SU-DHL-6 (cell line): Measurements from ENCODE around the gene TLR8.

Experiments
- H2AFZ ChIP-seq: fragments of 200-600 bp; sonication (generic); 2 replicates; pipeline ENCODE4 v1.6.1; 2014; ENCODE audit warnings: low read depth, mild to moderate bottlenecking, moderate library complexity, mixed read lengths, antibody characterized with exemption, low read length; ENCODE audit not compliant: severe bottlenecking
- H3F3A ChIP-seq: fragments of 200-600 bp; shearing (Covaris generic); 2 replicates; pipeline ENCODE4 v1.6.0; 2016; ENCODE audit warnings: antibody characterized with exemption, mild to moderate bottlenecking; ENCODE audit not compliant: insufficient read depth
- H3K27ac ChIP-seq: fragments of 200-600 bp; sonication (generic); 2 replicates; pipeline ENCODE4 v1.5.1; 2016; ENCODE audit warnings: low read depth, mild to moderate bottlenecking, low read length, moderate library complexity, mixed read lengths
- H3K27me3 ChIP-seq: fragments of 200-600 bp; sonication (generic), shearing (Covaris generic); 2 replicates; pipeline ENCODE4 v1.6.0; 2014; ENCODE audit warnings: mild to moderate bottlenecking, low read length
- H3K36me3 ChIP-seq: fragments of 200-600 bp; sonication (generic); 2 replicates; pipeline ENCODE4 v1.6.1; 2014; ENCODE audit warnings: mild to moderate bottlenecking, low read length, mixed read lengths
- H3K4me2 ChIP-seq: fragments of 300-600, 200-600 bp; shearing (Covaris generic), sonication (generic); 2 replicates; pipeline ENCODE4 v1.6.0; 2014; ENCODE audit warnings: low read length, low read depth, mild to moderate bottlenecking; ENCODE audit not compliant: poor library complexity, severe bottlenecking
- H3K4me3 ChIP-seq: fragments of 200-600 bp; sonication (generic); 2 replicates; pipeline ENCODE4 v1.5.1; 2014; ENCODE audit warnings: antibody characterized with exemption, low read length, mild to moderate bottlenecking, mixed read lengths; ENCODE audit not compliant: insufficient read depth, poor library complexity, severe bottlenecking
- H3K79me2 ChIP-seq: fragments of 200-600 bp; sonication (generic); 2 replicates; pipeline ENCODE4 v1.6.1; 2014; ENCODE audit warnings: mild to moderate bottlenecking, low read length, moderate library complexity; ENCODE audit not compliant: insufficient read depth
- H3K9ac ChIP-seq: fragments of 200-600 bp; sonication (generic); 2 replicates; pipeline ENCODE4 v1.7.0; 2014; ENCODE audit warnings: mild to moderate bottlenecking, low read length
- H3K9me2 ChIP-seq: fragments of 200-600 bp; sonication (generic); replicated peaks from 2 replicates; pipeline ENCODE4 v1.6.1; 2014; ENCODE audit warnings: low read length; ENCODE audit not compliant: insufficient read depth
- H3K9me3 ChIP-seq: fragments of 200-600 bp; sonication (generic); 2 replicates; pipeline ENCODE4 v1.6.1; 2014; ENCODE audit warnings: low read length, mixed read lengths; ENCODE audit not compliant: insufficient read depth
- H4K20me1 ChIP-seq: fragments of 200-600 bp; sonication (generic); 2 replicates; pipeline ENCODE4 v1.6.1; 2014; ENCODE audit warnings: low read depth, mild to moderate bottlenecking, antibody characterized with exemption, low read length, moderate library complexity, mixed read lengths
- CTCF ChIP-seq: fragments of 200-600 bp; sonication (generic); IDR thresholded peaks from one replicate; pipeline ENCODE4 v1.5.1; 2017; ENCODE audit warnings: antibody characterized with exemption, mild to moderate bottlenecking, low read length, moderate library complexity; ENCODE audit not compliant: insufficient read depth, poor library complexity, severe bottlenecking
- EZH2phosphoT487 ChIP-seq: fragments of 200-600 bp; sonication (generic), shearing (Covaris generic); conservative IDR thresholded peaks from 2 replicates; pipeline ENCODE4 v1.6.1; 2018; ENCODE audit warnings: mild to moderate bottlenecking, antibody characterized with exemption, low read length, moderate library complexity, mixed read lengths

TLR8 gene

GRCh38 chrX:12881914-12882313 lies 24.5 kb upstream of the TLR8 start:
- Histone ChIP-seq H3K27ac (no peak overlapping the region), H3K36me3 (no peaks in the 10 kb centered on the region), H3K9ac (no peak overlapping the region), H3K4me2 (no peak overlapping the region), H4K20me1 (no peaks in the 10 kb centered on the region), H3K9me2 (no peaks in the 10 kb centered on the region), H3F3A (no peaks in the 10 kb centered on the region), H3K9me3 (no peaks in the 10 kb centered on the region), H3K79me2 (no peaks in the 10 kb centered on the region), H2AFZ (no peak overlapping the region), H3K4me3 (no peak overlapping the region), H3K27me3 (no peaks in the 10 kb centered on the region)
- TF ChIP-seq CTCF (no peak), EZH2phosphoT487 (no peak)

- Histone ChIP-seq H3K36me3 (no peaks in the 10 kb centered on the region), H3K79me2 (no peaks in the 10 kb centered on the region), H3K27ac (no peak overlapping the region), H2AFZ (no peak overlapping the region), H3K9ac (no peak overlapping the region), H3K4me3 (no peak overlapping the region), H3K9me3 (no peaks in the 10 kb centered on the region), H3K27me3 (no peaks in the 10 kb centered on the region), H4K20me1 (no peaks in the 10 kb centered on the region), H3F3A (peaks cover under 1% of the 10 kb centered on the region; the same call in 1 of the 2 replicates), H3K4me2 (no peak overlapping the region), H3K9me2 (no peaks in the 10 kb centered on the region)
- TF ChIP-seq EZH2phosphoT487 = no peak
Observed at GRCh38 chrX:12885508-12885907, 20.9 kb upstream of the TLR8 start.

- H3K9me2 ChIP-seq = no peaks in the 10 kb centered on the region
- H3K27me3 ChIP-seq = no peaks in the 10 kb centered on the region
- no peaks in the 10 kb centered on the region for H4K20me1 ChIP-seq
- H3K27ac ChIP-seq = no peak overlapping the region
- H3K36me3 ChIP-seq = no peaks in the 10 kb centered on the region
- H3K9ac ChIP-seq = no peak overlapping the region
- no peaks in the 10 kb centered on the region for H3K79me2 ChIP-seq
- H3K4me2 ChIP-seq = no peak overlapping the region
- H3F3A ChIP-seq = peaks cover 3% of the 10 kb centered on the region; the same call in 1 of the 2 replicates
- H2AFZ ChIP-seq = no peak overlapping the region
- no peak for TF ChIP-seq CTCF
- no peak for TF ChIP-seq EZH2phosphoT487
- H3K9me3 ChIP-seq = no peaks in the 10 kb centered on the region
- H3K4me3 ChIP-seq = no peak overlapping the region
Observed at GRCh38 chrX:12886545-12886944, 19.9 kb upstream of the TLR8 start.

DNA sequence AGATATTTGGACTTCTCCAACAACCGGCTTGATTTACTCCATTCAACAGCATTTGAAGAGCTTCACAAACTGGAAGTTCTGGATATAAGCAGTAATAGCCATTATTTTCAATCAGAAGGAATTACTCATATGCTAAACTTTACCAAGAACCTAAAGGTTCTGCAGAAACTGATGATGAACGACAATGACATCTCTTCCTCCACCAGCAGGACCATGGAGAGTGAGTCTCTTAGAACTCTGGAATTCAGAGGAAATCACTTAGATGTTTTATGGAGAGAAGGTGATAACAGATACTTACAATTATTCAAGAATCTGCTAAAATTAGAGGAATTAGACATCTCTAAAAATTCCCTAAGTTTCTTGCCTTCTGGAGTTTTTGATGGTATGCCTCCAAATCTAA lies 19.3 kb upstream of the TLR8 start:
- Histone ChIP-seq H4K20me1 (no peaks in the 10 kb centered on the region), H3K4me3 (no peak overlapping the region), H3K9me3 (no peaks in the 10 kb centered on the region), H3K27ac (no peak overlapping the region), H3K36me3 (no peaks in the 10 kb centered on the region), H3K9me2 (no peaks in the 10 kb centered on the region), H3K79me2 (no peaks in the 10 kb centered on the region), H3K9ac (no peak overlapping the region), H3K4me2 (no peak overlapping the region), H3F3A (peaks cover 3% of the 10 kb centered on the region; the same call in 1 of the 2 replicates), H2AFZ (no peak overlapping the region), H3K27me3 (no peaks in the 10 kb centered on the region)
- TF ChIP-seq CTCF = no peak
